Measurements from ENCODE around the gene CACNA1G.

CACNA1G gene

GRCh38 chr17:50630524-50631194 lies 70.1 kb downstream of the CACNA1G start:
- FAIRE-seq, result peak; percentile 78
- DNase-seq (ENCODE audit: low spot score), result peak; percentile 73

GRCh38 chr17:50631195-50631907 lies 70.8 kb downstream of the CACNA1G start:
- no peak for DNase-seq (ENCODE audit: low spot score)

DNA sequence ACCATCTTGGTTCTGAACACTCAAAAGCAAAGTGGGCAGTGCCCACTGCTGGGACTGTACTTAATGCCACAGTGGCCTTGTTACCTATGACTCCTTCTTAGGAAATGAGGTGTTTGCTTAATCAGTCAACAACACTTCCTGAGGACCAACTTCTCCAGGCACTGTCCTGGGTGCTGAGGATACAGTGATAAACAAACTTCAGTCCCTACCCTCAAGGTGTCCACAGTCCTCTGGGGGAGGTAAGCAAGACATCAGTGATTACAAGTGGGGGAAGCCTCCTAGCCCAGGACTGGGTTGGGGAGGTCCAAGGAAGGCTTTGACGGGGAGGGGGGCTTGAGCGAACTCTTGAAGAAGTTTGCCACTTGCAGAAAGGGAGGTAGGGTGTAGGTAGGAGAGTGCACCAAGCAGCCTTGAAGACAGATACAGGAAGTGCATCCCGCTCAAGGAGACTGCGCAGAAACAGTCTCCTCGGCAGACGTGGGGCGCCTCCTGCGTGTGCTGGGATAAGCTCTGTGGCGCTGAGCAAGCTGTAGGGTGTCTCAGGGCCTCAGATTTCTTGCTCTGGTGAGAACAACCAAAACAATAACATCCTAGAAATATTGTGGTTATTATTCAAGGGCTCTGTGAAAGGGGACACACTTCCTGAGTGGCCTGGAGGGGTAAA lies 71.5 kb downstream of the CACNA1G start:
- no peak for DNase-seq (ENCODE audit: low spot score)
- FAIRE-seq, result no peak

More at GRCh38 chr17:50631195-50631907, 70.8 kb downstream of the CACNA1G start:
- FAIRE-seq, result no peak

DNA sequence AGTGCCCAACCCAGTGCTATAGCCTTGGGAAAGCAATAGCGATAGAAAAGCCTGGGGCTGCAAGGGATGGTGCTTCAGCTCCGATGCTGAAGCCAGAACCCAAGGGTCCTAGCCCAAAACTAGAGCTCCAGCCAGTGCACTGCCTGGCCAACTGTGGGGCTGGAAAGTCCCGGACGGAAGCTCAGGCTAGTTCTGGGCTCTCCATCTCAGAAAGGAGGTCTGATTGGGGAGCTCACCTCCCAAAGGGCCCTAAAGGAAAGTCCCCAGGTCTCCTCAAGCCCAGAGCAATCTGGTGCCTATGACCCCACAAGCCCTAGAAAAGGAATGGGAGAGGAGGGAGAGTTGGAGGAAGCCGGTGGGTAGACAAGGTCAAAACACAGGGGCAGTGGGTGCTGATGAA lies 72.1 kb downstream of the CACNA1G start:
- FAIRE-seq (no peak), DNase-seq (ENCODE audit: low spot score) (no peak)

DNA sequence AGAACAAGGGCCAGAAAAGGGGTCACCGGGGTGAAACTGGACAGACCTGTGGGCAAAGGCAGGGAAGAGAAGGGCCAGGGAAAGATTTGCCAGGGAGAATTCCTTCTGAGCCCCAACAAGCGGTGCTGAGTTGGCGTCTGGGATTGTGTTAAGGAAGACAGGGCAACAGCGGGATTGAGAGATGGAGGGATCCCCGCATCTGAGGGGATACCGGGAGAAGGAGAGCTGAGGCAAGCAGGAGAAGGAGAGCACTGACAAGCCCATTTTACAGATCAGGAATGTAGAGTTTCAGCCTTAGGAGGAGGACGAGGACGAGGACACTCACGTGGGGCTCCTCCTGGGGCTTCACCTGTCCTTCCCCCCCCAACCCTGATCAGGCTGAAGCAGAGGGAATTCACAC lies 73.2 kb downstream of the CACNA1G start:
- FAIRE-seq (no peak), DNase-seq (ENCODE audit: low spot score) (no peak)

GRCh38 chr17:50634224-50634914 lies 73.9 kb downstream of the CACNA1G start, which contains the start of gene ABCC3:
Gene ABCC3, plus strand, starts transcription at chr17:50634881. Its CDS starts 56 bp downstream, at chr17:50634937.
- DNase-seq (ENCODE audit: low spot score) (peak; percentile 80), FAIRE-seq (no peak)

DNA sequence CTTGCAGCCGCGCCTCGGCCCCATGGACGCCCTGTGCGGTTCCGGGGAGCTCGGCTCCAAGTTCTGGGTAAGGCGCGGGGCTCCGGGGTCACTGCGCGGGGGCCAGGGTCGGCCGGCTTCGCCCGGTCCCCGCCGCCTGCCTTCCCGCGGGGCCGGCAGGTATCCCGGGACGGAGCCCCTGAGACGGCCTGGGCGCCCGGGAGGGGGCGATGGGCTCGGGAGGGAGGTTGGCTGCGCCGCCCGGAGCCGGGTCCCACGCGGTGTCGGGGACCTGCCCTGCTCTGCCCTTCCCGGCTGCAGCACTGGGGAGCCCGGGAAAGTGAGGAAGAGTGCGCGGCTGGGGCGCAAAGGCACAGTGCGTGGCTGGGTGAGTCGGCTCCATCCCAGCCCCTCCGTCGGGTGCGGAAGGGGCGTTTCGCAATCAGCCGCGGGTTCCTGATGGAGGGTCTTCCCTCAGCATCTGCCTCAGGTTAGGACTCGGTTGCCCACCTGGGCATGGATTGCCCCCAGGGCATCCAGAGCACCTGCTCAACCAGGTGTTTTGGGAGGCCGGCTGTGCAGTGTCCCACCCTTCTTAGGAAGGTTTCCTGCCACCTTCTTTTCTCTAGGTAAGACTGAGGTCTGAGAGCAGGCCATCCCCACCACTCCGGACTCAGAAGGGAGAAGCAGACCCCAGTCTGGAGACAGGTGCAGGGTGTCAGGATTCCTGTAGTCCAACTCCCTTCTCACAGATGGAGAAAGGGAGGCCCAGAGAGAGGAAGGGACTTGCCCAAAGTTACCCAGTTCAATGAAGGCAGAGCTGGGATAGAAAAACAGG lies 74.6 kb downstream of the CACNA1G start:
- no peak for FAIRE-seq
- DNase-seq (ENCODE audit: low spot score), result peak; percentile 50

DNA sequence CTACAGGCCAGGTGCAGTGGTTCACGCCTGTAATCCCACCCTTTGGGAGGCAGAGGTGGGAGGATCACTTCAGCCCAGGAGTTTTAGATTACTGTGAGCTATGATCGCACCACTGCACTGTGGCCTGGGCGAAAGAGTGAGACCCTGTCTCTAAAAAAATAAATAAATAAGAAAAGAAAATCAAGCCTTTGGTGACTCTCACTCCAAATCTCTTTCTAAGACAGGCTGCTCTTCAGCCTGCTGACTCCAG lies 75.1 kb downstream of the CACNA1G start:
- DNase-seq (ENCODE audit: low spot score) (no peak), FAIRE-seq (no peak)

- no peak for DNase-seq (ENCODE audit: low spot score)
- no peak for FAIRE-seq
Observed at GRCh38 chr17:50635982-50636803, 75.7 kb downstream of the CACNA1G start.

GRCh38 chr17:50636804-50637195 lies 76.3 kb downstream of the CACNA1G start:
- FAIRE-seq, result no peak
- DNase-seq (ENCODE audit: low spot score), result no peak

GRCh38 chr17:50637829-50638605 lies 77.5 kb downstream of the CACNA1G start:
- DNase-seq (ENCODE audit: low spot score) (no peak), FAIRE-seq (no peak)

GRCh38 chr17:50638606-50638965 lies 78.1 kb downstream of the CACNA1G start:
- FAIRE-seq, result no peak
- DNase-seq (ENCODE audit: low spot score), result peak; percentile 86

DNA sequence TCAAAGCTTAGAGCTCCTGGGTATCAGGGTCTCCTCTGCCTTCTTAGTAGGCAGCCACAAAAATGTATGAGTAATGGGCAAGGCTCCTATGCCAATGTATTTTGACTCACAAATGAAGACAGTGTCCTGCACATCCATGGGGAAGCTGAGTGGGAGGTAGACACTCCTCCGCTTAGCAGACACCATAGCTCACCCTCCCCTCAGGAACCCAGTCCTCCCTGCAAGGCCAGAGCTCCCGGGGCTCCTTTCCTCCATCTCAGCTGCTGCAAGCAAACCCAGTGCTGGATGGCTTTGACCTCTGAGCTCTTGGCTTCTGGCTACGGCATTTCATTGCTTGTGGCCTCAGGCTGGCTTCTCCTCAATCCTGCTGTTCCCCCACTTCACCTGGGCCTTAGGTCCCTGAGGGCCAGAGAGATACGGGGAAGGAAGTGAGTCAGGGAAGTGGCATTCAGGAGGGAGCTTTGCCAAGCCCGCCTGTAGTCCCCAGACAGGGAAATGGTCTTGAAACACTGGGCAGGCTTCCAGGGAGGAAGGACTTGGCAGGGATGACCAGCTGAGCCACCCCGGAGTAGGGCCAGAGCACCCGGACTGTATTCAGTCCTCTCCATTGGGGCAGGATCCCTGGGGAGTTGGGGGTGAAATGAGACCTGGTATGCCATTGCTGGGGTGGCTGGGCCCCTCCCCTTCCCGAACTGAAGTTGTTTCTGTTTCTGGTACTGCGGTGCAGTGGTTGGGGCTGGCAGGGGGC lies 78.6 kb downstream of the CACNA1G start:
- DNase-seq (ENCODE audit: low spot score) (peak; percentile 94), FAIRE-seq (peak; percentile 73)

- no peak for DNase-seq (ENCODE audit: low spot score)
- FAIRE-seq, result no peak
Observed at GRCh38 chr17:50640686-50641351, 80.3 kb downstream of the CACNA1G start.

- FAIRE-seq, result no peak
Observed at GRCh38 chr17:50641357-50641756, 80.8 kb downstream of the CACNA1G start.

DNA sequence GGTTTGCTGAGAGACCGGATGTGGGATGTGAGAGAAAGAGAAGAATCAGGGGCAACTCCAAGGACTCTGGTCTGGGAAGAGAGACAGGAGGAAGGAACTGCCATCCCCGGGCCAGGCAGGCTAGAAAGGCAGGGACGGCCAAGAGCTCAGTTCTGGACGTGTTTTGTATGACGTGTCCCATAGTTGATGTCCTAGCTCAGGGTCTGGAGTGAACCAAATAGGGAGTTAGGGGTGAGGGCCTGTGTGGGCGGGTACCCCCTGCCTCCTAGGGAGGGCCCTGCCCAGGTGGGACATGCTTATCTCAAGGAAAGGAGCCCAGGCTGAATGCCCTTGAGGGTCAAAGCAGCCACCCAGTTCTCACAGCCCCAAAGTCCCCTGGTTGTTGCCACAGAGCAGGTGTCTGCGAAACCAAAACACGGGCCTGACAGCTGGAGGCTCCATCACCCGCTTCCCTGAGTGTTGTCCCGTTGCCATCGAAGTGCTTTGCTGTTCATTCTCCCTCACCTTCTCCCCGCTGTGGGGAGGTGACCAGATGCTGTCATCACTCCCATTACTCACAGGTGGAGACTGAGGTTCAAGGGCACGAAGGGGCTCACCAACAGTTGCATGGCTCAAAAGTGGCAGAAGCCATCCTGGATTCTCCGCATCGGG lies 81.7 kb downstream of the CACNA1G start:
- FAIRE-seq (no peak), DNase-seq (ENCODE audit: low spot score) (no peak)

More at GRCh38 chr17:50641357-50641756, 80.8 kb downstream of the CACNA1G start:
- DNase-seq (ENCODE audit: low spot score), result no peak

DNA sequence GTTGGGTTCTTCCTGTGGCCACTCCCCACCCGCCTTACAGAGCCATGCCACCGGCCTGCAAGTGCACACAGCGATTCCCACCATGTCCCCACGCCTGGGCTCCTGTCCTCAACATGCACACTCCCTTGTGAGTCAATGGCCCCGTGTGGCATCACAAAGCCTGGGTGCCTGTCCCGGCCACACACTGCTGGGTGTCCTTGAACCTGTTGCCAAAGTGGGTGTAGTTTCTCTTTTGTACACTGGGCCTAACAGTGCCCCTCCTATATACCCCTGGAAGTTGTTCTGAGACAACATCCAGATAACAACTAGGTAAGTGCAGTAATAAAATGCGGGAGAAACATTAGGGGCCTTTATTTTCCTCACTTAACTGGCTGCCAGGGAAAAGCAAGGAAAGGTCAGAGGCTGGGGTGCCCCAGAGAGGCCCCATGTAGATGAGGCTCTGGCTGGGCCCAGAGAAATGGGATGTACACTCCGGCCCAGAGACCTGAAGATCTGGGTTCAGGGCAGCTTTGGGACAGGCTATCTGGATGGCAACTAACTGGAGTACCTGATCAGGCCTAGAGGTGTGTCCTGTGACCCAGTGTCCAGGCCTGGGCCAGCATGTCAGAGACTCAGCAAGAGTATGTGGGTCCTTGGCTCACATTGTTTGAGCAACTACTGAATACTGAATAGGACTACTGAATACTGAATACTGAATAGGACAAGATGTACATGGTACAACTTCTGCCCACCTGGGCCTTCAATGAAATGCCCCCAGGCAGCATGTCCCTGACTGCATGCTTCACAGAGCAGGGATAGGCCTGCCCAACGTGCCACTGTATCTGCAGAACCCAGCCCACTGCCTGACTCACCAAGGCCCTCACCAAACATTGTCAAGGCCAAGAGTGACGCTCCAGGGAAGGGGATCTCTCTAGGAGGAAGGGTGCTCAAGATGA lies 82.5 kb downstream of the CACNA1G start:
- no peak for FAIRE-seq

More for the DNA sequence above, 82.5 kb downstream of the CACNA1G start:
- DNase-seq (ENCODE audit: low spot score), result no peak
